MM.1S (cell line): ENCODE results near the gene ANKMY1.

Experiments used
- DNase-seq: peaks from one replicate; pipeline ENCODE4 v3.0.0-alpha.2; 2015
- H2AFZ ChIP-seq: fragments of 300-600 bp; sonication (generic); 2 replicates; pipeline ENCODE4 v1.6.0; 2016; ENCODE audit warnings: antibody characterized with exemption, low read length
- H3F3A ChIP-seq: fragments of 300-600 bp; sonication (generic); 2 replicates; pipeline ENCODE4 v1.6.1; 2016; ENCODE audit warnings: mild to moderate bottlenecking, antibody characterized with exemption, low read length, moderate library complexity, mixed read lengths; ENCODE audit not compliant: insufficient read depth
- H3K27ac ChIP-seq: fragments of 300-600 bp; sonication (generic); 2 replicates; pipeline ENCODE4 v1.5.1; 2016; ENCODE audit warnings: mild to moderate bottlenecking, low read length
- H3K27me3 ChIP-seq: fragments of 300-600 bp; sonication (generic); replicated peaks from 2 replicates; pipeline ENCODE4 v1.6.0; 2016; ENCODE audit warnings: low read length; ENCODE audit not compliant: insufficient read depth
- H3K36me3 ChIP-seq: fragments of 300-600 bp; sonication (generic); replicated peaks from 2 replicates; pipeline ENCODE4 v1.6.1; 2016; ENCODE audit warnings: mild to moderate bottlenecking, low read length, mixed read lengths; ENCODE audit not compliant: insufficient read depth
- H3K4me1 ChIP-seq: fragments of 300-600 bp; sonication (generic); 2 replicates; pipeline ENCODE4 v1.6.1; 2016; ENCODE audit warnings: low read length, mixed read lengths
- H3K4me2 ChIP-seq: fragments of 300-600 bp; sonication (generic); 2 replicates; pipeline ENCODE4 v1.6.0; 2016; ENCODE audit warnings: low read depth, low read length
- H3K4me3 ChIP-seq: fragments of 300-600 bp; sonication (generic); 2 replicates; pipeline ENCODE4 v1.5.1; 2016; ENCODE audit warnings: low read length, mixed read lengths
- H3K79me2 ChIP-seq: fragments of 300-600 bp; sonication (generic); 2 replicates; pipeline ENCODE4 v1.6.1; 2016; ENCODE audit warnings: mixed run types, low read length, mixed read lengths
- H3K9ac ChIP-seq: fragments of 300-600 bp; sonication (generic); 2 replicates; pipeline ENCODE4 v1.6.1; 2016; ENCODE audit warnings: low read length, mixed read lengths
- H3K9me2 ChIP-seq: fragments of 300-600 bp; sonication (generic); replicated peaks from 2 replicates; pipeline ENCODE4 v1.6.1; 2016; ENCODE audit warnings: mild to moderate bottlenecking, low read length, mixed read lengths; ENCODE audit not compliant: insufficient read depth
- H3K9me3 ChIP-seq: fragments of 300-600 bp; sonication (generic); replicated peaks from 2 replicates; pipeline ENCODE4 v1.6.1; 2016; ENCODE audit warnings: mild to moderate bottlenecking, low read length, mixed read lengths; ENCODE audit not compliant: insufficient read depth
- H4K20me1 ChIP-seq: fragments of 300-600 bp; sonication (generic); 2 replicates; pipeline ENCODE4 v1.6.1; 2016; ENCODE audit warnings: mild to moderate bottlenecking, low read length, moderate library complexity, mixed read lengths; ENCODE audit not compliant: insufficient read depth
- CTCF ChIP-seq: fragments of 300-600 bp; sonication (generic); IDR thresholded peaks from 2 replicates; pipeline ENCODE4 v1.5.1; 2016; ENCODE audit warnings: antibody characterized with exemption, low read length, mixed read lengths
- EZH2 ChIP-seq: fragments of 300-600 bp; sonication (generic); optimal IDR thresholded peaks from 2 replicates; pipeline ENCODE3; 2017; ENCODE audit warnings: low read depth, mild to moderate bottlenecking, antibody characterized with exemption, low read length, mixed read lengths
- EZH2phosphoT487 ChIP-seq: fragments of 300-600 bp; sonication (generic); IDR thresholded peaks from 2 replicates; pipeline ENCODE4 v1.6.1; 2018; ENCODE audit warnings: antibody characterized with exemption, low read length

ANKMY1 gene

GRCh38 chr2:240597419-240598181 is 39.8 kb upstream of the ANKMY1 start:
- Histone ChIP-seq H3K27ac (no peak overlapping the region), H3K79me2 (peaks cover 19% of the 10 kb centered on the region), H2AFZ (no peak overlapping the region), H3K9me2 (no peaks in the 10 kb centered on the region), H3K36me3 (no peaks in the 10 kb centered on the region), H4K20me1 (no peaks in the 10 kb centered on the region), H3K9me3 (no peaks in the 10 kb centered on the region), H3K4me3 (no peak overlapping the region), H3K9ac (no peak overlapping the region), H3K27me3 (no peaks in the 10 kb centered on the region), H3F3A (no peaks in the 10 kb centered on the region), H3K4me2 (no peak overlapping the region), H3K4me1 (no peaks in the 10 kb centered on the region)
- TF ChIP-seq EZH2phosphoT487: no peak
- no peak for TF ChIP-seq CTCF
- TF ChIP-seq EZH2: no peak
- no peak for DNase-seq

- Histone ChIP-seq H3F3A (no peaks in the 10 kb centered on the region), H3K36me3 (no peaks in the 10 kb centered on the region), H3K27me3 (no peaks in the 10 kb centered on the region), H4K20me1 (no peaks in the 10 kb centered on the region), H3K9me3 (no peaks in the 10 kb centered on the region), H2AFZ (no peak overlapping the region), H3K9me2 (no peaks in the 10 kb centered on the region), H3K79me2 (peaks cover 25% of the 10 kb centered on the region), H3K27ac (no peak overlapping the region), H3K9ac (no peak overlapping the region), H3K4me3 (no peak overlapping the region), H3K4me2 (no peak overlapping the region), H3K4me1 (no peaks in the 10 kb centered on the region)
- TF ChIP-seq EZH2 (no peak), EZH2phosphoT487 (no peak), CTCF (no peak)
- DNase-seq: no peak
Measured at GRCh38 chr2:240597054-240597418, 39.2 kb upstream of the ANKMY1 start.

GRCh38 chr2:240596491-240596931 is 38.7 kb upstream of the ANKMY1 start:
- H3K4me3 ChIP-seq: no peak overlapping the region
- TF ChIP-seq CTCF: no peak
- no peak for TF ChIP-seq EZH2
- TF ChIP-seq EZH2phosphoT487: no peak

More at GRCh38 chr2:240596491-240596931, 38.7 kb upstream of the ANKMY1 start:
- Histone ChIP-seq H4K20me1 (no peaks in the 10 kb centered on the region), H3K79me2 (peaks cover 30% of the 10 kb centered on the region), H3K27me3 (no peaks in the 10 kb centered on the region), H3K9me2 (no peaks in the 10 kb centered on the region), H3K36me3 (no peaks in the 10 kb centered on the region), H2AFZ (no peak overlapping the region), H3F3A (no peaks in the 10 kb centered on the region), H3K9me3 (no peaks in the 10 kb centered on the region), H3K27ac (no peak overlapping the region), H3K4me1 (no peaks in the 10 kb centered on the region), H3K4me2 (no peak overlapping the region), H3K9ac (no peak overlapping the region)
- DNase-seq: no peak
